GM12891 (cell line): ENCODE measurements around the gene KAT7.

ENCODE experiments used
- POLR2A ChIP-seq: IDR thresholded peaks from 2 replicates; pipeline ENCODE4 v1.6.1; 2011; ENCODE audit warnings: low read depth, low read length, control low read depth
- POLR2AphosphoS5 ChIP-seq: IDR thresholded peaks from 2 replicates; pipeline ENCODE4 v1.6.1; 2011; ENCODE audit warnings: low read depth, low read length, control low read depth
- SPI1 ChIP-seq: IDR thresholded peaks from 2 replicates; pipeline ENCODE4 v1.6.1; 2011; ENCODE audit warnings: low read depth, low read length, control low read depth
- TAF1 ChIP-seq: IDR thresholded peaks from 2 replicates; pipeline ENCODE4 v1.6.1; 2011; ENCODE audit warnings: low read depth, low read length, control low read depth

GRCh38 chr17:49741009-49741691 is 47.3 kb upstream of the KAT7 start:
- TF ChIP-seq POLR2A (0 out of 2 replicates have a peak, but pooled peaks have one; percentile 20), POLR2AphosphoS5 (no peak; the same call in 1 of the 2 replicates), SPI1 (0 out of 2 replicates have a peak, but pooled peaks have one; percentile 34), TAF1 (no peak)
